PC-9 (cell line): ENCODE measurements around the gene ETNK2. TPM values are rescaled to one million over a fixed set of nuclear protein-coding genes. Genes with fewer than 3 reads are reported as not detected.

Experiments
- BruUV-seq: library from RNA; stranded (reverse); fragments of 400-500 nt; replicated peaks from 2 replicates; lab custom pipeline; 2021; lab: Mats Ljungman, UMichigan
- CTCF ChIA-PET: fragments of 300-600 bp; sonication (Branson Sonifier 250); formaldehyde crosslinking; loops from one replicate; lab custom pipeline; 2022; ENCODE audit warnings: antibody characterized with exemption; lab: Charles Lee
- POLR2A ChIA-PET: fragments of 300-600 bp; sonication (Branson Sonifier 250); formaldehyde crosslinking; loops from one replicate; lab custom pipeline; 2022; ENCODE audit warnings: antibody characterized with exemption; ENCODE audit not compliant: unreplicated experiment; lab: Charles Lee
- DNase-seq, 2 experiments: peaks; one replicate each; pipeline versions ENCODE4 v3.0.0 to v3.0.0-alpha.2; 2015 to 2022; ENCODE audit warnings: mixed read lengths in 1 of 2
- H2AFZ ChIP-seq: fragments of 200-600 bp; sonication (generic); 2 replicates; pipeline ENCODE4 v1.8.1; 2017; ENCODE audit warnings: antibody characterized with exemption
- H3F3A ChIP-seq: fragments of 200-600 bp; sonication (generic); 2 replicates; pipeline ENCODE4 v1.8.1; 2017; ENCODE audit warnings: antibody characterized with exemption, mild to moderate bottlenecking, low read depth; ENCODE audit not compliant: insufficient read depth
- H3K27ac ChIP-seq: fragments of 200-600 bp; sonication (generic); 2 replicates; pipeline ENCODE4 v1.6.1; 2016; ENCODE audit warnings: mixed run types
- H3K27me3 ChIP-seq: fragments of 200-600 bp; sonication (generic); 2 replicates; pipeline ENCODE4 v1.6.1; 2016; ENCODE audit warnings: low read depth, mixed run types; ENCODE audit not compliant: insufficient read depth
- H3K36me3 ChIP-seq: fragments of 200-600 bp; sonication (generic); 2 replicates; pipeline ENCODE4 v1.6.1; 2016; ENCODE audit warnings: low read depth, mixed run types
- H3K4me1 ChIP-seq: fragments of 200-600 bp; sonication (generic); replicated peaks from 2 replicates; pipeline ENCODE4 v1.6.1; 2016; ENCODE audit warnings: mixed run types; ENCODE audit not compliant: insufficient read depth
- H3K4me2 ChIP-seq: fragments of 200-600 bp; sonication (generic); 2 replicates; pipeline ENCODE4 v1.6.1; 2017; ENCODE audit warnings: mixed run types
- H3K4me3 ChIP-seq: fragments of 200-600 bp; sonication (generic); 2 replicates; pipeline ENCODE4 v1.6.1; 2016; ENCODE audit warnings: mixed run types
- H3K79me2 ChIP-seq: fragments of 200-600 bp; sonication (generic); 2 replicates; pipeline ENCODE4 v1.6.1; 2017; ENCODE audit warnings: low read depth, mixed run types
- H3K9me2 ChIP-seq: fragments of 200-600 bp; sonication (generic); 2 replicates; pipeline ENCODE4 v1.8.1; 2017; ENCODE audit warnings: mild to moderate bottlenecking; ENCODE audit not compliant: insufficient read depth
- H3K9me3 ChIP-seq: fragments of 200-600 bp; sonication (generic); 2 replicates; pipeline ENCODE4 v1.8.1; 2016; ENCODE audit warnings: low read depth; ENCODE audit not compliant: insufficient read depth
- H4K20me1 ChIP-seq: fragments of 200-600 bp; sonication (generic); 2 replicates; pipeline ENCODE4 v1.8.1; 2017; ENCODE audit not compliant: insufficient read depth
- CTCF ChIP-seq: fragments of 200-600 bp; sonication (generic); conservative IDR thresholded peaks from 2 replicates; pipeline ENCODE4 v1.6.1; 2017; ENCODE audit warnings: mixed run types, antibody characterized with exemption, mild to moderate bottlenecking, moderate library complexity
- EZH2 ChIP-seq: fragments of 200-600 bp; sonication (generic); IDR thresholded peaks from 2 replicates; pipeline ENCODE4 v1.8.0; 2017; ENCODE audit warnings: antibody characterized with exemption, low read depth
- intact Hi-C: fragments of 100-400 bp; cut with micrococcal nuclease; formaldehyde crosslinking; loops from one replicate; pipeline ENCODE4 v1.10.0; 2022; ENCODE audit not compliant: unreplicated experiment
- total RNA-seq: library from RNA; stranded (reverse); gene quantifications from 2 replicates; pipeline ENCODE4 v1.2.3, GENCODE V29; 2021

Gene ETNK2
- total RNA-seq, 1 experiment from 2014 or later = 16.3 TPM

DNA sequence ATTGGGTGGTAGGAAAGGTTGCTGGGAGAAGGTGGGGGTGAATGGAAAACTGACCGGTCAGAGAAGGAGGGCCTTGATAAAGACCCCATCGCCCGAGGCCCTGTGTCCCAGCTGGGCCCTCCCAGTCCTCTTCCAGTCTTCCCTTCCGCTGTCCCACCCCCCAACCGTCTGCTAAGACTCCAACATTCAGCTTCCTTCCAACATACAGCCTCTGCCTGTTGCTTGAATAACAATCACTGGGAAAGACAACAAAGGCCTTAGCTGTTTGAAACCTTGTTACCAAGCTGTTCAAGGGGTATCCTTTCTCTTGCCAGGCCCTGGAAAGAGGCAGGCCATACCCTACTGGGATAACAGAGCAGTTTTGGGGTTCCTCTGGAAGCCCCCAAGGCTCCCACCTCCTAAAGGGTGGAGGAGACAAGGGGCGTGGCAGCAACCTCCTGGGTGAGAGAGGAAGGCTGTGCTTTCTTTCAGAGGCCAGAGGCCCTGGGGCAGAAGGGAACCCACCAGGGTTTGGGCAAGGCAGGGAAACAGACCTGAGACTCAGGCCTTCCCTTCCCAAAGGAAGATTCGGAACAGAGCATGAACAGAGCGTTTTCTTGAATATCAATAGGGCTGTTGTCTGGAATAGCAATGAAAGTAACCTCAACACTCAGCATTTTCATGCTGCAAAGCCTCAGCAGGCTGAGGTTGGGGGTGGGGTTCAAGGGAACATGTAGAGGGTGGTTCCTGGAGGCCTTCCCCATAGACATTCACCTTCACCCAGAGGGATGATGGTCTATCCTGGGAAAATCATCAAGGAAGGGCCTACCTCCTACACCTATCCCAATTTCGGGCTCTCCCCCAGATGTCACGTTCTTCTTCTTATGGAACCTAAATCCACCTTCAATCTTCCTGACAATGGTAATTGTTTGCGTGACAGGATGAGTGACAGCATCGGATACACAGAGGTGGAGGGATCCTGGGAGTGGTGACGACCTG lies 4.1 kb downstream of the ETNK2 start:
- no peak for TF ChIP-seq EZH2
- no peak for TF ChIP-seq CTCF
- peaks cover 10% of the 10 kb centered on the region; the same call in 1 of the 2 replicates for H3F3A ChIP-seq
- intact Hi-C loops = no loop called here
- H3K4me1 ChIP-seq = peaks cover 10% of the 10 kb centered on the region
- no peaks in the 10 kb centered on the region for H3K9me2 ChIP-seq
- H3K9me3 ChIP-seq = no peaks in the 10 kb centered on the region
- H3K27ac ChIP-seq = no peak overlapping the region
- no TSS peak for BruUV-seq
- H3K79me2 ChIP-seq = no peaks in the 10 kb centered on the region
- H4K20me1 ChIP-seq = no peaks in the 10 kb centered on the region
- no peaks in the 10 kb centered on the region for H3K36me3 ChIP-seq
- no peak for DNase-seq
- ChIA-PET POLR2A (interaction anchor here (0.6 kb wide), 1 partner anchor 282 kb away, joined by 3 read pairs; no protein-coding TSS in a partner anchor), CTCF (no interaction called here)
- no peak overlapping the region for H3K4me3 ChIP-seq
- no peak overlapping the region for H3K4me2 ChIP-seq
- no peak overlapping the region for H2AFZ ChIP-seq
- H3K27me3 ChIP-seq = no peaks in the 10 kb centered on the region

DNA sequence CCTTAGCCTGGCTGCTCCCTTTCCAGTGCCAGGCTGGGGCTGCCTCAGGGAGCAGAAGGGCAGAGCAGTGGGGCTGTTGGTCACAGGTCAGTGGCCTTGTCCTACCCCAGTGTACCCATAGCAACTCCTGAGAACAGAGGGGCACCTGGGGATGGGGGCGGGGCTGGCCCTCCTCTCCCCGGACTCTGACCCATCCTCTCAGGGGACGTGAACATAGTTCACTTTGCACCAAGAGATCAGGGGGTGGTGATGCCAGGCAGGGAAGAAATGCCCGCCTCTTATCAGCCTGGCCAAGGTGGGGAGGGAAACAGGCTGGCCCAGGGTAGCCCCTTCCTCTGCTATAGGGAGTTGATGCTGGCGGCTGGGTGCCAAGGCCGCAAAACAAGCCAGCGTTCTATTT lies 4.9 kb downstream of the ETNK2 start:
- ChIA-PET CTCF (no interaction called here), POLR2A (interaction anchor here (0.6 kb wide), 1 partner anchor 281 kb away, joined by 3 read pairs; no protein-coding TSS in a partner anchor)
- Histone ChIP-seq H3K36me3 (no peaks in the 10 kb centered on the region), H3K79me2 (no peaks in the 10 kb centered on the region), H3K4me2 (no peak overlapping the region), H3K9me2 (no peaks in the 10 kb centered on the region), H3K4me1 (peaks cover 6% of the 10 kb centered on the region; the same call in 1 of the 2 replicates), H3F3A (peaks cover 10% of the 10 kb centered on the region; the same call in 1 of the 2 replicates), H3K27ac (no peak overlapping the region), H3K4me3 (no peak overlapping the region), H3K27me3 (no peaks in the 10 kb centered on the region), H2AFZ (no peak overlapping the region), H4K20me1 (no peaks in the 10 kb centered on the region), H3K9me3 (no peaks in the 10 kb centered on the region)
- DNase-seq = no peak
- no peak for TF ChIP-seq EZH2
- TF ChIP-seq CTCF = no peak
- intact Hi-C loops = no loop called here
- BruUV-seq = no TSS peak

GRCh38 chr1:204146309-204146708 lies 5.5 kb downstream of the ETNK2 start:
- Histone ChIP-seq H3F3A (peaks cover 7% of the 10 kb centered on the region; the same call in 1 of the 2 replicates), H3K9me3 (no peaks in the 10 kb centered on the region), H3K79me2 (no peaks in the 10 kb centered on the region), H3K36me3 (no peaks in the 10 kb centered on the region), H2AFZ (no peak overlapping the region), H3K27ac (no peak overlapping the region), H3K4me3 (no peak overlapping the region), H3K27me3 (no peaks in the 10 kb centered on the region), H3K4me1 (peaks cover 6% of the 10 kb centered on the region; the same call in 1 of the 2 replicates), H3K4me2 (no peak overlapping the region), H4K20me1 (no peaks in the 10 kb centered on the region), H3K9me2 (no peaks in the 10 kb centered on the region)
- DNase-seq = no peak
- no TSS peak for BruUV-seq
- TF ChIP-seq EZH2 (no peak), CTCF (no peak)
- ChIA-PET POLR2A (no interaction called here), CTCF (no interaction called here)
- intact Hi-C loops = no loop called here
